ENCODE measurements around the gene TOM1L2. TPM values are rescaled to one million over a fixed set of nuclear protein-coding genes. Genes with fewer than 3 reads are reported as not detected.

TOM1L2 gene
- 1 to 10 TPM; 5.5 to 6.6 (median 5.5) TPM for total RNA-seq

DNA sequence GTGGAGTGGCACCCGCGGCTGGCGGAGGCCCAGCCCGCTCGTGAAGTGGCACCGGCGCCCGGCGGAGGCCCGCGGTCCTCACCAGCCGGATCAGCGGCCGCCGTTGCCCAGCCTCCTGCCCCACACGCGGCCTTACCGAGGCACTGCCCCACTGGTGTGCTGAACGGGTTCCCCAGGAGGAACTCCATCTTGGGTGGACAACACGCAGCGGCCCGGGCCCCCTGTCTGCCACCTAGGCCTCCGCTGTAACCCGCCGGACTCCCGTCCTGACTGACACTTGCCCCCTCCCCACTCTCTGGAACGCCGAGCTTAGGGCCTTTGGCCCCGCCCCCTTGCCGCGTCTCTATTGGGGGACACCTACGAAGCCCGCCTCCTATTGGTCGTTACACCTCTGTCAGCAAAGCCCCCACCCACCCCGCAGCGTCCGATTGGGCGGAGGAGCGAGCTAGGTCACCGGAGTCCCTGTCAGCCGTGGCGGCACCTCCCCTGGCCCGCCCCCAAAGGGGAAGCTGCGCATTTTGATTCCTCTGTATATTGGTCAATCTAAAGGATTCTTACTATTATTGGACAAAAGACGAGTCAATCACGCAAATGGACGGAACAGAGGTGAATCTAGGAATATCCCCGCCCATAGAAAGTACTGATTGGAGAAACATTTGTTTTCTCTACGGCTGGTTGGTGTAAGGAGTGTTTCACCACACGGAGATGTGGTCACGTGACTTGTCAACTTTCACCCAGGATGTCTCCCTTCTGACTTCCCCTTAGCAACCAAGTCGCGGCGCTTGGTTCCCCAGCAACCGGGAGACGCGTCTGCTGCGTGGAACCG, at the start of gene TOM1L2, which contains the start of gene DRC3:
Gene TOM1L2 (minus strand): TSS at position 275 of the 826 bp plus-strand sequence. CDS start 87 bp downstream, at position 188.
Gene DRC3 (plus strand): TSS at position 737 of the 826 bp plus-strand sequence. CDS start 4,737 bp downstream, outside the sequence.
- ATAC-seq, result peak; percentile 94 to 97

DNA sequence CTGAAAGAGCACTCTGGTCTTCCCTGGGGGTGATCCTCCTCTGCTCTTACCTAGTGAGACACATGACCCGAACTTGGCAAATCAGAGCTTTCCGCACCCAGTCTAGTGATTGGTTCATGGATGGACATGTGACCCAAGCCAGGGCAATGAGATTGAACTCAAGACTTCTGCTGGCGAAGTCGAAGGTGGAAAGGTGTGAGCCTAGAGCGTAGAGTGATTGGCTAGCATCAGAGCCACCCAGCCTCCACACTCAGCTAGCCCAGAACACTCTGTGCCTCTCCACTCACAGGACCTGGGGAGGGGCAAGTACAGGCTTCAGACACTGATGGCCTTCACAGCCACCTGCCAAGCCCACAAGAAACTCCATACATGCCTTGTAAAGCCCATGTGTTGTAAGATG, 49.2 kb upstream of the TOM1L2 start:
- H3K9me3 Mint-ChIP-seq, result no peaks in the 10 kb centered on the region
- no peak for ATAC-seq
- DNase-seq, result no peak
- no peak overlapping the region for H3K4me3 Mint-ChIP-seq
- H3K4me1 Mint-ChIP-seq (ENCODE audit: low read depth), result peaks cover 8% of the 10 kb centered on the region
- H3K27me3 Mint-ChIP-seq (ENCODE audit: low read depth), result no peaks in the 10 kb centered on the region
- H3K36me3 Mint-ChIP-seq (ENCODE audit: insufficient read depth), result peaks cover 24% of the 10 kb centered on the region

More for the DNA sequence above, at the start of gene TOM1L2, which contains the start of gene DRC3:
- no peaks in the 10 kb centered on the region for H3K36me3 Mint-ChIP-seq (ENCODE audit: insufficient read depth)
- DNase-seq, result peak; percentile 100
- H3K9me3 Mint-ChIP-seq, result no peaks in the 10 kb centered on the region
- peaks cover 37% of the 10 kb centered on the region for H3K4me1 Mint-ChIP-seq (ENCODE audit: low read depth)
- H3K27me3 Mint-ChIP-seq (ENCODE audit: low read depth), result no peaks in the 10 kb centered on the region
- H3K4me3 Mint-ChIP-seq, result peak within 1 kb of the TSS; percentile 92

GRCh38 chr17:18020971-18021370, 48.8 kb upstream of the TOM1L2 start:
- Mint-ChIP-seq H3K27me3 (ENCODE audit: low read depth) (no peaks in the 10 kb centered on the region), H3K4me3 (no peak overlapping the region), H3K9me3 (no peaks in the 10 kb centered on the region), H3K36me3 (ENCODE audit: insufficient read depth) (peaks cover 27% of the 10 kb centered on the region), H3K4me1 (ENCODE audit: low read depth) (peaks cover 8% of the 10 kb centered on the region)
- DNase-seq, result no peak
- ATAC-seq, result no peak

GRCh38 chr17:18019838-18020154, 47.6 kb upstream of the TOM1L2 start:
- Mint-ChIP-seq H3K9me3 (no peaks in the 10 kb centered on the region), H3K27me3 (ENCODE audit: low read depth) (no peaks in the 10 kb centered on the region), H3K4me1 (ENCODE audit: low read depth) (no peaks in the 10 kb centered on the region), H3K36me3 (ENCODE audit: insufficient read depth) (peaks cover 27% of the 10 kb centered on the region), H3K4me3 (no peak overlapping the region)
- DNase-seq (no peak), ATAC-seq (no peak)

DNA sequence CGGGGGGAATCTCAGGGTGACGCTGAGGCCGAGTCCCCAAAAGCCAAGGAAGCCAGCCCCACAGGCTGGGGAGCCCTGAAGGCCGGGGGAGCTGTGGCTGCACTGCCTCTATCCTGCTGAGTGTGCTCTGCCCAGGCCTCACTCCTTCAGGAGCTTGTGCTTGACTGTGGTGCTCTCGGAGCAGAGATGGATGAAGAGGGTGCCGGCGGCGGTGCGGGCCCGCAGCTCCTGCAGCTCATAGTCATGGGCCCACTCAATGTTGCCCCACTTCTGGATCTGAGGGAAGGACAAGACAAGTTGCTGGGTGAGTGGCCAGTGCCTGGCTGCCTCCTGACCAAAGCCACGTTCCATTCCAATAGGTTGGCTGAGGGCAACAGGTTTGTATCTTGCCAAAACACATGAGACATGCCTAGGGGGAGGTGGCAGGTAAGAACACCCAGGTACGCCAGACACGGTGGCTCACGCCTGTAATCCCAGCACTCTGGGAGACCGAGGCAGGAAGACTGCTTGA, 46.3 kb upstream of the TOM1L2 start:
- no peaks in the 10 kb centered on the region for H3K4me1 Mint-ChIP-seq (ENCODE audit: low read depth)
- H3K27me3 Mint-ChIP-seq (ENCODE audit: low read depth), result no peaks in the 10 kb centered on the region
- peaks cover 31% of the 10 kb centered on the region for H3K36me3 Mint-ChIP-seq (ENCODE audit: insufficient read depth)
- no peak overlapping the region for H3K4me3 Mint-ChIP-seq
- ATAC-seq, result no peak
- H3K9me3 Mint-ChIP-seq, result no peaks in the 10 kb centered on the region
- DNase-seq, result no peak

DNA sequence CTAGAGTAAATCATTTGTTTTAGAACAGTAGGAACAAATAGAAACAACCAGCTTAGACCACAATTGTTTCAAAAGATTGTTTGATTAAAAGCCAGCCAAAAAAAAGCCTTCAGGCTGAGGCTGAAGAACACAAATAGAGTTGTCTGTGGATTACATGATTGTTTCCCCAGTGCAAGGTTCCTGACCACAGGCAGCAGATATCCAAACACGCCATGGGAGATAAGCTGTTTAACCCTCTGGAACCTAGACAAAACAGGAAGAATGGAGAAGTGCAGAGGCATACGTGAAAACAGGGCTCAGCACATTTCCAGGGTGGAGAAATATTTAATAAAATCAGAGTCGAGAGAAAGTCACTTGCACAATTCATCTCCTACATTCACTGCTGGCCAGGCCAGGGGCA, 45.8 kb upstream of the TOM1L2 start:
- Mint-ChIP-seq H3K27me3 (ENCODE audit: low read depth) (no peaks in the 10 kb centered on the region), H3K36me3 (ENCODE audit: insufficient read depth) (peaks cover 34% of the 10 kb centered on the region), H3K4me1 (ENCODE audit: low read depth) (no peaks in the 10 kb centered on the region), H3K9me3 (no peaks in the 10 kb centered on the region), H3K4me3 (no peak overlapping the region)
- ATAC-seq, result no peak
- no peak for DNase-seq

GRCh38 chr17:18016426-18016825, 44.2 kb upstream of the TOM1L2 start:
- H3K36me3 Mint-ChIP-seq (ENCODE audit: insufficient read depth), result peaks cover 36% of the 10 kb centered on the region
- H3K9me3 Mint-ChIP-seq, result no peaks in the 10 kb centered on the region
- ATAC-seq (no peak), DNase-seq (no peak)
- no peaks in the 10 kb centered on the region for H3K27me3 Mint-ChIP-seq (ENCODE audit: low read depth)
- H3K4me1 Mint-ChIP-seq (ENCODE audit: low read depth), result no peaks in the 10 kb centered on the region
- no peak overlapping the region for H3K4me3 Mint-ChIP-seq

- Mint-ChIP-seq H3K4me3 (no peak overlapping the region), H3K27me3 (ENCODE audit: low read depth) (no peaks in the 10 kb centered on the region), H3K9me3 (no peaks in the 10 kb centered on the region), H3K36me3 (ENCODE audit: insufficient read depth) (peaks cover 27% of the 10 kb centered on the region), H3K4me1 (ENCODE audit: low read depth) (no peaks in the 10 kb centered on the region)
- ATAC-seq (no peak), DNase-seq (no peak)
Observed at GRCh38 chr17:18015593-18015992, 43.4 kb upstream of the TOM1L2 start.

DNA sequence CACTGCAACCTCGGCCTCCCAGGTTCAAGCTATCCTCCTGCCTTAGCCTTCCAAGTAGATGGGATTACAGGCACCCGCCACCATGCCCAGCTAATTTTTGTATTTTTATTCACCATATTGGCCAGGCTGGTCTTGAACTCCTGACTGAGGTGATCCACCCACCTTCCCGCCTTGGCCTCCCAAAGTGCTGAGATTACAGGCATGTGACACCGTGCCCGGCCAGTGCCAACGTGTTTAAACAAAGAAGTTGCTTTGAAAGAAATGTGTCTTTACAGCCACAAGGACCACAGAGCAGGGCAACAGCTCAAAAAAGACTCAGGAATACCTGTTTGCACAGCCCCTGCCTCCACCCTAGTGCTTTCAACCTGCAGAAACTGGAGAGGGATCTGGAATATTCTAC, 41.8 kb upstream of the TOM1L2 start:
- H3K36me3 Mint-ChIP-seq (ENCODE audit: insufficient read depth), result peaks cover 26% of the 10 kb centered on the region
- H3K27me3 Mint-ChIP-seq (ENCODE audit: low read depth), result no peaks in the 10 kb centered on the region
- H3K4me3 Mint-ChIP-seq, result no peak overlapping the region
- no peaks in the 10 kb centered on the region for H3K4me1 Mint-ChIP-seq (ENCODE audit: low read depth)
- H3K9me3 Mint-ChIP-seq, result no peaks in the 10 kb centered on the region
- DNase-seq, result no peak
- no peak for ATAC-seq

GRCh38 chr17:18011286-18011685, 39.1 kb upstream of the TOM1L2 start:
- no peak for DNase-seq
- Mint-ChIP-seq H3K27me3 (ENCODE audit: low read depth) (no peaks in the 10 kb centered on the region), H3K36me3 (ENCODE audit: insufficient read depth) (peaks cover 34% of the 10 kb centered on the region), H3K4me1 (ENCODE audit: low read depth) (no peaks in the 10 kb centered on the region), H3K4me3 (no peak overlapping the region), H3K9me3 (no peaks in the 10 kb centered on the region)
- no peak for ATAC-seq

DNA sequence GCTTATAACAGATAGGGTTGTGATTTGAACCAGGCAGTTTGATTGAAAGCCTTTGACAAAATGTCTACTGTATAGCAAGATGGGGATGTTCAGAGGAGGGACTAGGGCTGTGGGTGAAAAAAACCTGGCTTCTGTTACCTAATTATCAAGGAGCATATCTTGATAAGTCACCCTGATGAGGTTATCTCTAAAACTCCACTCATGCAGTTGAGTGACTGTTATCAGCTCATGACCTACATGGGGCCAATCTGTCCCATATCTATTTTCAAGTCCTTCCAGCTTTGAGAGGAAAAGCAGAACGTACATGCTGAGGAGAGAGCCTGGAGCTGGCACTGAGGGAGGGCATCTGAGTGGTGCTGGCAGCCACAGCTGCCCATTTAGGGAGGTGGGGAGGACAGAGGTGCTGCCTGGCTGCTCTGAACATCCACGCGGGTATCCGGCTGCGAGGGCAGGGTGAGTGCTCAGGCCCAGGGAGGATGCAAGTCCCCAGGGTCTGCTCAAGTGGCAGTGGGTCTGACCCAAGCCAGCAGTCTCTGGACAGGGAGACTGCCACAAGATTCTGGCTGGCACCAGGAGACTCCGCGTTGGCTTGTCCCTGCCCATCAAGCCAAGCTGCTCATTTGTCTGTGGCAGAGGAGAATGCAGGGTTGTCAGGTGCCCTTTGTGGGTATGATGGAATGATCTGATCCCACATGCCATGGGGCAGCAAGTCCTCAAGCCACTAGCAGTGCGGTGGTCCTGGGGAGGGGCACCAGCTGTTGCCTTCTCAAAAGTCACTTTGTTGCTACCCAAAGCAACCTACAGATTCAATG, 37.6 kb upstream of the TOM1L2 start:
- Mint-ChIP-seq H3K36me3 (ENCODE audit: insufficient read depth) (peaks cover 29% of the 10 kb centered on the region), H3K4me3 (no peak overlapping the region), H3K4me1 (ENCODE audit: low read depth) (no peaks in the 10 kb centered on the region), H3K27me3 (ENCODE audit: low read depth) (no peaks in the 10 kb centered on the region), H3K9me3 (no peaks in the 10 kb centered on the region)
- ATAC-seq, result no peak
- no peak for DNase-seq

- Mint-ChIP-seq H3K36me3 (ENCODE audit: insufficient read depth) (peaks cover 26% of the 10 kb centered on the region), H3K4me3 (no peak overlapping the region), H3K9me3 (no peaks in the 10 kb centered on the region), H3K27me3 (ENCODE audit: low read depth) (no peaks in the 10 kb centered on the region), H3K4me1 (ENCODE audit: low read depth) (no peaks in the 10 kb centered on the region)
- no peak for ATAC-seq
- no peak for DNase-seq
Observed at GRCh38 chr17:18008496-18009268, 36.5 kb upstream of the TOM1L2 start.

DNA sequence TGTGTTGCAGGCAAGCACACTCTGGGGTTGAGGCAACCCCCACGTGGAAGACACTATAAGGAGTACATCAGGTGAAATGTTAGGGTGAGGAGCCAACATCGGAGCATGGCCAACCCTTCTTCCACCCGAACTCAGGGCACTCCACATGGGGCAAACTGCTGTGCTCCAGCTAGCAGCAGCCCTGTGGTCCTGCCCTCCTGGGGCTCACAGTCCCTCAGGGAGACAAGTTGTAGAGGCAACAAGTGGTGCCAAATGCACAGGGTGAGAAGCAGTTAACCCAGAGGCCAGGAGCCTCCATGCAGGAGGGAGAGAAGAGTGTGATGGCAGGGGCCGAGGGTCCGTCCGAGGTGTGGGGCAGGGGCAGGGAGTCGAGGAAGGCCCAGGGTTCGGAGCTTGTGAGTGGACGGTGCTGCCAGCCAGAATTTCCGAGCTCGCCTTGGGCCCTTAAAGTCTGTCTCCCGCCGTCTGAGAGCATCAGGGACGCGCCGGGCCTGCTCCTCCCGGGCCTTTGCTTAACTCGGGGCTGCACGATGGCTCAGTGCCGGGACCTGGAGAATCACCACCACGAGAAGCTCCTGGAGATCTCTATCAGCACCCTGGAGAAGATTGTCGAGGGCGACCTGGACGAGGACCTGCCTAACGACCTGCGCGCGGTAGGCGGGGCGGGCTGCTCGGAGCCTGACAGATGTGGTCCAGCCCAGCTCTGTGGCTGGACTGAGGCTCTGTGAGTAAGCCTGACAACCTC, 34.5 kb upstream of the TOM1L2 start:
- Mint-ChIP-seq H3K36me3 (ENCODE audit: insufficient read depth) (peaks cover 16% of the 10 kb centered on the region), H3K27me3 (ENCODE audit: low read depth) (no peaks in the 10 kb centered on the region), H3K4me3 (no peak overlapping the region), H3K9me3 (no peaks in the 10 kb centered on the region), H3K4me1 (ENCODE audit: low read depth) (no peaks in the 10 kb centered on the region)
- no peak for DNase-seq
- no peak for ATAC-seq

Data from activated T-cell treated with anti-CD3 and anti-CD28 coated beads, Interleukin-2, amount 50 U/mL, for 4 hours (primary cell).